Astrocyte (in vitro differentiated cells and primary cell): ENCODE measurements around the gene UST. TPM values are rescaled to one million over a fixed set of nuclear protein-coding genes. Genes with fewer than 3 reads are reported as not detected.
A peak's percentile ranks its signal among the peaks of the same experiment; 100 is the strongest.

ENCODE experiments used
- DNase-seq: peaks from one replicate; pipeline ENCODE4 v3.0.0-alpha.2; 2010; ENCODE audit warnings: low read depth
- FAIRE-seq: peaks from 2 replicates; lab custom pipeline; 2011; peaks lifted over from hg19 to GRCh38; lab: Jason Lieb, UNC
- H2AFZ ChIP-seq: 2 replicates; pipeline ENCODE4 v1.6.0; 2012; ENCODE audit warnings: low read depth, low read length, inconsistent platforms
- H3K27ac ChIP-seq: 2 replicates; pipeline ENCODE4 v1.5.1; 2011; ENCODE audit warnings: low read depth, low read length, inconsistent platforms
- H3K27me3 ChIP-seq: 2 replicates; pipeline ENCODE4 v1.6.0; 2011; ENCODE audit warnings: low read length, inconsistent platforms; ENCODE audit not compliant: insufficient read depth
- H3K36me3 ChIP-seq: 2 replicates; pipeline ENCODE4 v1.5.1; 2011; ENCODE audit warnings: low read length, inconsistent platforms; ENCODE audit not compliant: insufficient read depth
- H3K4me1 ChIP-seq: 2 replicates; pipeline ENCODE4 v1.5.1; 2011; ENCODE audit warnings: low read length, inconsistent platforms; ENCODE audit not compliant: insufficient read depth
- H3K4me2 ChIP-seq: 2 replicates; pipeline ENCODE4 v1.6.0; 2012; ENCODE audit warnings: low read length, inconsistent platforms
- H3K4me3 ChIP-seq: 2 replicates; pipeline ENCODE4 v1.5.1; 2011; ENCODE audit warnings: low read depth, mild to moderate bottlenecking, low read length, inconsistent platforms; ENCODE audit not compliant: insufficient read depth
- H3K79me2 ChIP-seq: 2 replicates; pipeline ENCODE4 v1.6.0; 2012; ENCODE audit warnings: mild to moderate bottlenecking, low read length, inconsistent platforms; ENCODE audit not compliant: insufficient read depth
- H3K9ac ChIP-seq: 2 replicates; pipeline ENCODE4 v1.6.0; 2012; ENCODE audit warnings: mild to moderate bottlenecking, low read length, inconsistent platforms
- H3K9me3 ChIP-seq: 2 replicates; pipeline ENCODE4 v1.5.1; 2012; ENCODE audit warnings: low read depth, mild to moderate bottlenecking, low read length, inconsistent platforms; ENCODE audit not compliant: insufficient read depth
- H4K20me1 ChIP-seq: 2 replicates; pipeline ENCODE4 v1.6.0; 2012; ENCODE audit warnings: low read length, inconsistent platforms; ENCODE audit not compliant: insufficient read depth
- H3K27ac Mint-ChIP-seq: one replicate; pipeline ENCODE4 v1.8.0; 2021; ENCODE audit warnings: mild to moderate bottlenecking, mixed read lengths; ENCODE audit not compliant: unreplicated experiment
- H3K27me3 Mint-ChIP-seq: one replicate; pipeline ENCODE4 v1.8.0; 2021; ENCODE audit warnings: low read depth, mixed read lengths; ENCODE audit not compliant: unreplicated experiment
- H3K36me3 Mint-ChIP-seq: one replicate; pipeline ENCODE4 v1.8.0; 2021; ENCODE audit warnings: low read depth, mixed read lengths; ENCODE audit not compliant: unreplicated experiment
- H3K4me1 Mint-ChIP-seq: one replicate; pipeline ENCODE4 v1.8.0; 2021; ENCODE audit warnings: low read depth, mixed read lengths; ENCODE audit not compliant: unreplicated experiment
- H3K4me3 Mint-ChIP-seq: one replicate; pipeline ENCODE4 v1.8.0; 2021; ENCODE audit warnings: mild to moderate bottlenecking, moderate library complexity, mixed read lengths; ENCODE audit not compliant: unreplicated experiment
- H3K9me3 Mint-ChIP-seq: one replicate; pipeline ENCODE4 v1.8.0; 2021; ENCODE audit warnings: mild to moderate bottlenecking, mixed read lengths; ENCODE audit not compliant: unreplicated experiment
- EZH2 ChIP-seq: IDR thresholded peaks from 2 replicates; pipeline ENCODE4 v1.6.1; 2012; ENCODE audit warnings: mild to moderate bottlenecking, low read length, inconsistent platforms; ENCODE audit not compliant: insufficient read depth
- total RNA-seq: library from RNA; stranded (reverse); gene quantifications from 2 replicates; pipeline ENCODE4 v1.2.1, GENCODE V29; 2021
- TF ChIP-seq, protein P1 (sequence below): IDR thresholded peaks from 2 replicates; pipeline ENCODE4 v1.5.1; 2011; ENCODE audit warnings: low read depth, mild to moderate bottlenecking, inconsistent platforms, low read length, moderate library complexity; ENCODE audit not compliant: insufficient read depth

UST gene
- total RNA-seq, 1 donor from 2014 or later = 15.3 TPM

GRCh38 chr6:148947621-148948444, 201.0 kb downstream of the UST start:
- FAIRE-seq (peak; percentile 34), DNase-seq (peak; percentile 46)
- H3K36me3 Mint-ChIP-seq = no peaks in the 10 kb centered on the region
- no peaks in the 10 kb centered on the region for H3K36me3 ChIP-seq
- H3K4me1 ChIP-seq = no peaks in the 10 kb centered on the region
- H3K4me1 Mint-ChIP-seq = peaks cover 40% of the 10 kb centered on the region
- no peak overlapping the region for H3K4me3 ChIP-seq
- H3K9ac ChIP-seq = no peak overlapping the region
- no peaks in the 10 kb centered on the region for H3K27me3 ChIP-seq
- H2AFZ ChIP-seq = no peak overlapping the region
- H3K27ac Mint-ChIP-seq = peak overlapping the region; percentile 63
- no peak overlapping the region for H3K4me2 ChIP-seq
- H3K9me3 Mint-ChIP-seq = no peaks in the 10 kb centered on the region
- H3K9me3 ChIP-seq = no peaks in the 10 kb centered on the region
- TF ChIP-seq EZH2 = no peak
- TF ChIP-seq, protein P1, sequence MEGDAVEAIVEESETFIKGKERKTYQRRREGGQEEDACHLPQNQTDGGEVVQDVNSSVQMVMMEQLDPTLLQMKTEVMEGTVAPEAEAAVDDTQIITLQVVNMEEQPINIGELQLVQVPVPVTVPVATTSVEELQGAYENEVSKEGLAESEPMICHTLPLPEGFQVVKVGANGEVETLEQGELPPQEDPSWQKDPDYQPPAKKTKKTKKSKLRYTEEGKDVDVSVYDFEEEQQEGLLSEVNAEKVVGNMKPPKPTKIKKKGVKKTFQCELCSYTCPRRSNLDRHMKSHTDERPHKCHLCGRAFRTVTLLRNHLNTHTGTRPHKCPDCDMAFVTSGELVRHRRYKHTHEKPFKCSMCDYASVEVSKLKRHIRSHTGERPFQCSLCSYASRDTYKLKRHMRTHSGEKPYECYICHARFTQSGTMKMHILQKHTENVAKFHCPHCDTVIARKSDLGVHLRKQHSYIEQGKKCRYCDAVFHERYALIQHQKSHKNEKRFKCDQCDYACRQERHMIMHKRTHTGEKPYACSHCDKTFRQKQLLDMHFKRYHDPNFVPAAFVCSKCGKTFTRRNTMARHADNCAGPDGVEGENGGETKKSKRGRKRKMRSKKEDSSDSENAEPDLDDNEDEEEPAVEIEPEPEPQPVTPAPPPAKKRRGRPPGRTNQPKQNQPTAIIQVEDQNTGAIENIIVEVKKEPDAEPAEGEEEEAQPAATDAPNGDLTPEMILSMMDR = peak; percentile 83
- H3K79me2 ChIP-seq = no peaks in the 10 kb centered on the region
- no peak overlapping the region for H3K4me3 Mint-ChIP-seq
- no peak overlapping the region for H3K27ac ChIP-seq
- H4K20me1 ChIP-seq = no peaks in the 10 kb centered on the region
- no peaks in the 10 kb centered on the region for H3K27me3 Mint-ChIP-seq

- Mint-ChIP-seq H3K27ac (no peak overlapping the region), H3K27me3 (no peaks in the 10 kb centered on the region), H3K9me3 (no peaks in the 10 kb centered on the region), H3K36me3 (peaks cover 5% of the 10 kb centered on the region), H3K4me1 (peaks cover 22% of the 10 kb centered on the region), H3K4me3 (no peak overlapping the region)
- H3K9me3 ChIP-seq = no peaks in the 10 kb centered on the region
- H4K20me1 ChIP-seq = no peaks in the 10 kb centered on the region
- H2AFZ ChIP-seq = no peak overlapping the region
- no peaks in the 10 kb centered on the region for H3K4me1 ChIP-seq
- H3K79me2 ChIP-seq = no peaks in the 10 kb centered on the region
- H3K4me2 ChIP-seq = no peak overlapping the region
- no peaks in the 10 kb centered on the region for H3K27me3 ChIP-seq
- FAIRE-seq (no peak), DNase-seq (no peak)
- no peak overlapping the region for H3K4me3 ChIP-seq
- no peaks in the 10 kb centered on the region for H3K36me3 ChIP-seq
- H3K9ac ChIP-seq = no peak overlapping the region
- TF ChIP-seq, protein P1 = no peak
- TF ChIP-seq EZH2 = no peak
- no peak overlapping the region for H3K27ac ChIP-seq
Measured at GRCh38 chr6:148951662-148952061, 204.8 kb downstream of the UST start.
